Activated CD8-positive, alpha-beta memory T cell treated with anti-CD3 and anti-CD28 coated beads, Interleukin-2, amount 50 U/mL, for 1 hour (primary cell): ENCODE data around the gene FBXW2.
"Not testable (repeated sequence)": the region's sequence is repeated elsewhere in the genome, so short reads cannot be mapped to it uniquely, and the experiment has no call there.

Experiments used
- DNase-seq: peaks from one replicate; pipeline ENCODE4 v3.0.0-alpha.2; 2020; ENCODE audit errors: extremely low read depth

Gene FBXW2

GRCh38 chr9:120778758-120779157 is 14.5 kb downstream of the FBXW2 start:
- no peak for DNase-seq

GRCh38 chr9:120777229-120777628 is 16.0 kb downstream of the FBXW2 start:
- no peak for DNase-seq

GRCh38 chr9:120776788-120777187 is 16.4 kb downstream of the FBXW2 start:
- no peak for DNase-seq

- no peak for DNase-seq
These were observed 17.4 kb downstream of the FBXW2 start for GRCh38 chr9:120775859-120776258.

- no peak for DNase-seq
These were observed 18.5 kb downstream of the FBXW2 start for GRCh38 chr9:120774719-120775118.

- no peak for DNase-seq
These were observed 20.0 kb downstream of the FBXW2 start for GRCh38 chr9:120773256-120773655.

- DNase-seq = no peak
These were observed 22.3 kb downstream of the FBXW2 start for GRCh38 chr9:120770931-120771330.

- DNase-seq = no peak
These were observed 24.3 kb downstream of the FBXW2 start for GRCh38 chr9:120768886-120769285.

- no peak for DNase-seq
These were observed 25.0 kb downstream of the FBXW2 start for GRCh38 chr9:120768247-120768646.

- no peak for DNase-seq
These were observed 25.8 kb downstream of the FBXW2 start for GRCh38 chr9:120767451-120767850.

- no peak for DNase-seq
These were observed 27.2 kb downstream of the FBXW2 start for GRCh38 chr9:120765910-120766425.

GRCh38 chr9:120764476-120764875 is 28.7 kb downstream of the FBXW2 start:
- no peak for DNase-seq

GRCh38 chr9:120761006-120761405 is 32.2 kb downstream of the FBXW2 start:
- DNase-seq = no peak

GRCh38 chr9:120759755-120760400 is 33.3 kb downstream of the FBXW2 start:
- no peak for DNase-seq

- DNase-seq = no peak
These were observed 34.7 kb downstream of the FBXW2 start for GRCh38 chr9:120758544-120758943.

- no peak for DNase-seq
These were observed 35.9 kb downstream of the FBXW2 start for GRCh38 chr9:120757026-120757913.

- no peak for DNase-seq
These were observed 36.7 kb downstream of the FBXW2 start for GRCh38 chr9:120756531-120756930.

- peak; percentile 31 for DNase-seq
These were observed 37.3 kb downstream of the FBXW2 start for GRCh38 chr9:120755810-120756434.

GRCh38 chr9:120755044-120755443 is 38.2 kb downstream of the FBXW2 start:
- DNase-seq = no peak

- no peak for DNase-seq
These were observed 42.8 kb downstream of the FBXW2 start for GRCh38 chr9:120750421-120750820.

- not testable (repeated sequence) for DNase-seq
These were observed 46.9 kb downstream of the FBXW2 start for GRCh38 chr9:120746366-120746765.

- no peak for DNase-seq
These were observed 47.9 kb downstream of the FBXW2 start for GRCh38 chr9:120745278-120745677.
